Measurements from ENCODE around the gene HOXA7.

HOXA7 gene

GRCh38 chr7:27118580-27118979 lies 37.9 kb downstream of the HOXA7 start:
- no peak for TF ChIP-seq CTCF (conservative IDR thresholded peaks at IDR 0.05; ENCODE audit: low read depth, low read length)
- no peak for DNase-seq (ENCODE audit: low read depth)
- no peak overlapping the region for H3K4me3 ChIP-seq (ENCODE audit: low read length)

GRCh38 chr7:27117887-27118491 lies 38.5 kb downstream of the HOXA7 start:
- no peak for DNase-seq (ENCODE audit: low read depth)
- TF ChIP-seq CTCF (conservative IDR thresholded peaks at IDR 0.05; ENCODE audit: low read depth, low read length) = no peak
- no peak overlapping the region for H3K4me3 ChIP-seq (ENCODE audit: low read length)

DNA sequence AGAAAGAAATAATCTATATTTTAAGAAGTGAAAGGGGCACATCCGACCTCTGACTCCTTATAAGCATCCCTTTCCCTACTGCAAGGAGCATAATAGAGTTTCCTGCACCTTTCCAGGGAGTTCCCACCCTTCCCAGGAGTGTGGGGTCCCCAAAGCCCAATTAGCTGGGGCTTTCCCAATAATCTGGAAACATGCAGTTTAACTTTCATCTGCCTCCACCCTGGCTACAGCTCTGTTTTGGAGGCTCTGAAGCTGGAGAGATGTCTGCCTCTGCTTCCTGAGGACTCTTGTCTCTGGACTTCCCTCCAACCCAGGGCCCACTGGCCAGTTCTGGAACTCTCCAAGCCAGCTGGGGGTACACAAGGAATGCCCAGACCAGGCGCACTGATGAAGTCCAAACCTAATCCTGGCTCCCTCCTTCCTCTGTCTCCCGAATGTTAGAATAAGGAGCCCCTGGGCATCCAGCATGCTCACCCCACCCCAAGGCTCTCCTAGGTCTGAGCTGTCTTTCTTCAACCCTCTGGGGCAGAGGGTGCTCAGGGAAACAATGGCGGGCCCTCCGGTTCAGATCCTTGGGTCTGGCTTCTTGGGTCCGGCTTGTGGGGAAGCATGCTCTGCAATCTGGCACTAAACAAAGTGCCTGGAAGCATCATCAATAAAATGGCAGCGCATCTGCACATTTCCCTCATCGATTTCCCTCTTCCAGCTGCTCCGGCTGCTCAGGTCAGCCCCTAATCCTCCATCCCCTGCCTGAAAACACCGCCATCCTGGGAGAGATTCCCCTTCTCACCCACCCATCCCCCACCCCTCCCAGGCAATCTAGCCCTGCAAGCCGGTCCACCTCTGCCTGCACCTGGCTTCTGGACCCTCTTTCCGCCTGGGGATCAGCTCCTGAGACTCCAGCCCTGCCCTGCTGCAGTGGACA lies 39.3 kb downstream of the HOXA7 start:
- no peak for DNase-seq (ENCODE audit: low read depth)
- no peak for TF ChIP-seq CTCF (conservative IDR thresholded peaks at IDR 0.05; ENCODE audit: low read depth, low read length)
- H3K4me3 ChIP-seq (ENCODE audit: low read length) = no peak overlapping the region

DNA sequence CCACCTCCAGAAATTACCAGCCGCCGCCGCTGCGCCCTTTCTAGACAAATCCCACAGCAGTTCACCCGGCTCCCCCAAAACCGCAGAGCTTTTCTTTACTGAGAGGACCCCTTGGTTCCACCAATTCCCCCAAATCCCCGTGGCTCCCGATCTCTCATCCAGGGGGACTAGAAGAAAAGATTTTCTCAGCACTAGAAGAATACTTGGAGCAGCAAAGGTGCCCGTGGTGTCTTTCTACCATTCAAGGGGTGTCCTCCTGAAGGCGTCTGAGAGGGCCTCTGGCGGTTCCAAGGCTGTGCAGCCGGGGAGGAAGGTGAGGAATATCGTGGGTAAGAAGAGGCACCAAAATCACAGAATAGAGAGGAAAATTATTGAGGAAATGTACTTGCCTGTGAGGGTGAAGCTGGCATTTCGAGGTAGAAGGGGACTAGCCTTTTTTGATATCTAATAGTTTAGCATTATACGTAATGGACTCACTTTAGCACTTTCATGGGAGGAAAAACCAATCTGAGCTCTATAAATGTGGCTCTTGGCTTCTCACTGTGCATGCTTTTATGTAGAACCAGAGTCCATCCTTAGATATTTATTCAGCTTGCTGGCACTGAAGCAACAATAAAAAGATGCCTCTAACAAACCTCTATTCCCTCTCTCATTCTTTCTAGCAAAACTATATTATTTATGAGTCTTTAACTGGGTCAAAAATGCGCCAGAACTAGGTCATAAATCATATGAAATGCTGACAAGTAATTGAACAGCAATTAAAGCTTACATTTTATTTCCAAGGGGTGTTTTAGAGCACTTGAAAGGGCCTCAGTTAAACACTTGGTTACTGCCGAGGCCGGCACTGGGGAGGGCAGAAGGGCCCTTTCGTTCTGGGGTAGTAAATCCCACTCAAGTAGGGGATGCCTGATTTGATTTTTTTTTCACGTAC lies 40.2 kb downstream of the HOXA7 start:
- no peak for TF ChIP-seq CTCF (conservative IDR thresholded peaks at IDR 0.05; ENCODE audit: low read depth, low read length)
- H3K4me3 ChIP-seq (ENCODE audit: low read length) = no peak overlapping the region
- no peak for DNase-seq (ENCODE audit: low read depth)

DNA sequence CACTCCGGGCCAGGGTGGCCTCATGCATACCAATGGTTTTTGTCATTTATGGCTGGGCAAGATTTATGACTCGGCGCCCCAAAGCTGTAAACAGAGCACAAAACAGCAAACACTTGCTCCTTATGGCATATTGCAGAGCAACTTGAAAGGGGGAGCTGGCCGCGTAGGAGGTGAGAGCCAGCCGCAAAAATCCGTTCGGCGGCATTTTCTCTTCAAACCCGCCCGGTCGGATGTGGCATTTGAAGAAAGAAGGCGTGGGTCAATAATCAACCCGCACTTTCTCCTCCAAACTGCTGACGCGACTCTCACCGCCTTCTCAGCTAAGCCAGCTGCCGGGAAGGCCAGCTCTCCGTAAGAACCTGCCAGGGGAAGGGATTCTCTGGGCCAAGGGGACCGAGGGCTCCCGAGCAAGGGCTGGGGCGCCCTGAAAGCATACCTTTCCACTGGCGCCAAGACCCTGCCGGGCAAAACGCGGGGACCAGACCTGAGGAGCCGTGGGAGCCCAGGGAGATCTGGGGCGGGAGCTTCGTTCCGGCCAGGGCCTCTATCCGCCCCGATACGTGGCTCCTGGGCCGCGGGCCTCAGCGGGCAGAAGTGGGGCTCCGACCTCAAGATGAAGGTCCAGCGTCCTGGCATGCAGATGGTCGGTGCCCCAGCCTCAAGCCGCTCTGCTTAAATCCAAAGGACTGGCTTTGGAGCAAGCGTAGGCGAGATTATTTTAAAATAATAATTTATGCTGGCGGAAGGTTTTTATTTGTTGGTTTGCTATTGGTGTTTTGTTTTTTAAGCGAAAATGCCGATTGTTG lies 41.1 kb downstream of the HOXA7 start:
- TF ChIP-seq CTCF (conservative IDR thresholded peaks at IDR 0.05; ENCODE audit: low read depth, low read length) = no peak
- H3K4me3 ChIP-seq (ENCODE audit: low read length) = no peak overlapping the region
- DNase-seq (ENCODE audit: low read depth) = no peak

DNA sequence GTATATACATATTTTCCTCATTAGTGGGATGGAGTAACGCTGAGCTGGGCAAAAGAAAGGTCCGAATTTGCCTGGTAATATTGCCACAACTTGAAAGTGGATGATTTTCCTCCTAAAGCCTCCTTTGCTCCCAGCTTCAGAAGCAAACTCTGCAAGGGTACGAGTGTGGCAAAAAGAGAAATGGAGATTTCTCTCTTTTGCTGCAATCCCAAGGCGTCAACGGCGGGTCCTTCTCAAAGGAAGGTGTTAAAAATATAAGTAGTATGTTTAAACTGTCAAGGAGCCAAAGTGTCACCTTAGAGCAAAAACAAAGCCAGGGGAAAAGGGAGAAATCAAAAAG lies 41.6 kb downstream of the HOXA7 start:
- DNase-seq (ENCODE audit: low read depth) = no peak
- H3K4me3 ChIP-seq (ENCODE audit: low read length) = no peak overlapping the region
- TF ChIP-seq CTCF (conservative IDR thresholded peaks at IDR 0.05; ENCODE audit: low read depth, low read length) = no peak
